UCSD-AML1 (cell line): ENCODE measurements around the gene CORIN.
"Not testable (repeated sequence)": the region's sequence is repeated elsewhere in the genome, so short reads cannot be mapped to it uniquely, and the experiment has no call there.

Experiments used
- DNase-seq: peaks from one replicate; lab custom pipeline; 2025; ENCODE audit not compliant: unreplicated experiment; lab: John Stamatoyannopoulos, UW

The CORIN gene

DNA sequence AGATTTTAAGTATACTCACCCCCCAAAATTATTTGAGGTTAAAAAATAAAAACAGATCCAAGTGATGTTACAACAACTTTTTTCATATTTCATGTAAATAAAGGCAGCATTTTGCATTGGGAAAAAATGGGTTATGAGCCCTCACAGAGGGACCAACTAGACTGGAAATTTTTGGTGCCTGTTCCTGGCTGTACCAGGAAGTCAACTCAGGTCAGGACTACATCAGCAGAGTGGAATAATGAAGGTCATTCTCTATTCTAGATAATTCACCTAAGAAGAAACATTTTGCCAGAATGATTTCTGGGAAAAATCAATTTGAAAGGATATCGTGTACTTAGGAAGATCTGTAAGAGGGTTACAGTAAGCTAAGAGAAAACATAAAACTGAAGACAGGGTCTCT, 66.8 kb downstream of the CORIN start:
- no peak for DNase-seq

DNA sequence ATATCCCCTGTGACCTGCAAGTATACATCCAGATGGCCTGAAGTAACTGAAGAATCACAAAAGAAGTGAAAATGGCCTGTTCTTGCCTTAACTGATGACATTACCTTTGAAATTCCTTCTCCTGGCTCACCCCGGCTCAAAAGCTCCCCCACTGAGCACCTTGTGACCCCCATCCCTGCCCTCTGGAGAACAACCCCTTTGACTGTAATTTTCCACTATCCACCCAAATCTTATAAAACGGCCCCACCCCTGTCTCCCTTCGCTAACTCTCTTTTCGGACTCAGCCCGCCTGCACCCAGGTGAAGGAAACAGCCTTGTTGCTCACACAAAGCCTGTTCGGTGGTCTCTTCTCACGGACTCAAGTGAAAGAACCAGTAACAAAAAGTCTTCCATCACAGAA, 69.9 kb downstream of the CORIN start:
- not testable (repeated sequence) for DNase-seq

DNA sequence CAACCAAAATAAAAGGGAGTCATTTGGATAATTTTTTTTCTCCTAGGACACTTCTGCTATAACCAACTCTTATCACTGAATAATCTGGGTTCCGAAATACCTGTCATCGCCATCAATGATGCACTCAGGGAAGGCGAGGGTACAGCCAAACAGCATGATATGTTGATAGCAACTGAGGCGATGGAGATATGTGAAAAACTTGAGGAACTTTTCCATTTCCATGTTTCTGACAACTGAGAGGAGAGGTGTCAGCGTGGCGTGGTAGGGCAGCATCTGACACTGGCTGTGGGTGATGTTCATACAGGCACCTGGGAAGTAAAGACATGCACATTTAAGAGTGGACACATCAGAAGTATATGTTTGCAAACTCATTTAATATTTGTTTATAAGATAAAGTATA, 74.6 kb downstream of the CORIN start:
- DNase-seq = no peak

DNA sequence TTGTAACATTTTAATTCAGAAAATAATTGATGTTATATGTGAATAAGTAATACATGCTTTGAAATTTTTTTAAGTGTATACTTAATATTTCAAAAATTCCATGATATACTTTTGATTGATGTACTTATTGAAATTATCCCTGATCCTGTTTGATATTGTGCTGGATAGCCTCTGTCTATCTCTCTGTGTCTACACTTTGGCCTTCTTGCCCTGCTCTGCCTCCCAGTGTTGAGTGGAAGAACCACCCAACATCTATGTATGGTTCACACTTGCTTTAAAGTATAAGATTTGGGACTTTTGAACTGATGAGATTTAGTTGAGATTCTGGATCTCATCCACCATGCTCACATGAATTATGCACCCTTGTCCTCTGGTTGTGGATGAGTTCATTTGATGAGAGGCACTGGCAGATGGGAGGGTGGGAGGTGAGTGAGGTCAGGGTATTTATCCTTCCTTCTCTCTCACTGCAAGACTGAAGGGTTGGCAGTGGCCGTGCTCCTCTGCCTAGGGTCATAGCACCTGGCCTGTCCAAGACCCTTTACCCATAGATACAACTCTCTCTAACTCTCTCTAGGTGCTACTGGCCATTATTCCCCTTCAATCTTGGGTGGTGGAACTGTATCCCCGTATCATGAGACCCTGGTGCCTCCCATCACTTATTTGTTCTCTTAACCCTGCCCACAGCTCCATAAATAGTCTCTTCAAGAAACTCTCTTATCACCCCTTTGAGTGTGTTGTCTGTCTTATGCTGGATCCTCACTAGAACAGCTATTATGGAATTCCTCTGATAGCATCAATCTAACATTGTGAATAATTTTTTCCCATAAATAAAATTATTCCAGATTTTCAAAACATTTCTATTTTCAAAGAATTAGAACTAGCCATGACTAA, 75.2 kb downstream of the CORIN start:
- DNase-seq = no peak

DNA sequence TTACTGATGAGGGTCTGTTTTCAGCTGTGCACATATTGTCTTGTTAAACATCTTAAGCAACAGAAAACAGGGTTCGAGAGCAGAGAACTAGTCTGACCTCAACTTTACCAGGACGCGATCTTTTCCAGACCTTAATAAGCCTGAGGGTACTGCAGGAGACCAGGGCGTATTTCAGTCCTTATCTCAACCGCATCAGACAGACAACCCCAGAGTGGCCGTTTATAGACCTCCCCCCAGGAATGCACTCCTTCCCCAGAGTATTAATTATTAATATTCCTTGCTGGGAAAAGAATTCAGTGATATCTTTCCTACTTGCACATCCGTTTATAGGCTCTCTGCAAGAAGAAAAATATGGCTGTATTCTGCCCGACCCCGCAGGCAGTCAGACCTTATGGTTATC, 84.6 kb downstream of the CORIN start:
- DNase-seq = not testable (repeated sequence)

DNA sequence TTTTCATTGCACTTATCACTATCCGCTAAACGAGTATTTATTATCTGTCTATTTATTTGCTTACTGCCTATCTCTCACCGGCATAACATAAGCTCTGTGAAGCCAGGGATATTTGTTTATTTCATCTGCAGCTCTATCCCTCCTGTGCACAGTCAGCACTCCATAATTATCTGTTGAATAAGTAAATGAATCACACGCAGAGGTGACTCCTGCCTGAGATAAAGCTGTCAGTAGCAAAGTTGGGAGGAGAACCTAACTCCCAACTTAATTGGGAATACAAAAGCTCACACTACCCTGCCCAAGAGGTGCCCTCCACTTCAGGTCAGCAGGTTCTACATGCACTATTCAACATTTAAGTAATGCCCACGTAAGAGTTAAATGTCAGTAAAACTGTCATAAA, 85.7 kb downstream of the CORIN start:
- DNase-seq = no peak

DNA sequence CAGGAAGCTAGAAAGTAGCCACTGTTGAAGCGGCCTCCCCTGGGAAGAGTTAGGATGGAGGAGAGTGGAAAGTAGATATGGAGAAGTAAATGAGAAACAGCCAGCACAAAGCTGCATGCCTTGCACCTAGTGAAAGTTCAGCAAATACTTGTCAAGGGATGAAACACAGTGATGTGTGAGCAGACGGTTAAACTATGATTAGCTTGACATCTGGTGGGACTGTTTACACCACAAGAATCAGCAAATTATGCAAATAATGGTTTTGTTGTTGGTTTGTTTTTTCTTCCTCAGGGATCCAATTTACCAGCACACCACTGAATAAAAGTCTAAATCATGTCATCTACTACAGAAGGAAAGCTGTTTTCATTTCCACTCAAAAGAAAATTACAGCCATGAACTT, 87.1 kb downstream of the CORIN start:
- DNase-seq = no peak

DNA sequence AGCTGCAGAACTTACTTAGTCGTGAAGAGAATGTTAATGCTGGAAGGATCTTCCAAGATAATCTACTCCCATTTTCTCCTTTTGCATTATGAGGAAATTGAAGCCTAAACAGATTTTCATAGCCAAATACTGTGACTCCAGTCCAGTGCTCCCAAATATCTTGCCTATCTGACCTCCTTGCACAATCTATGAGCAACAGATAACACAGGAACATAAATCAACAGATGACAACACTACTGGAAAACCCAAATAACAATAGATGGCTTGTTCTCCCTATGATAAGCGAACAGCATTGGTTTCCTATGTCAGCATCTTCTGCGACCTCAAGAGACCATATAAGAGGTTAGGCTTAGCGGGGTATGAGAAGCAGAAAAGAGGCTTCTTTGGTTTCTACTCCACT, 88.0 kb downstream of the CORIN start:
- DNase-seq = no peak

DNA sequence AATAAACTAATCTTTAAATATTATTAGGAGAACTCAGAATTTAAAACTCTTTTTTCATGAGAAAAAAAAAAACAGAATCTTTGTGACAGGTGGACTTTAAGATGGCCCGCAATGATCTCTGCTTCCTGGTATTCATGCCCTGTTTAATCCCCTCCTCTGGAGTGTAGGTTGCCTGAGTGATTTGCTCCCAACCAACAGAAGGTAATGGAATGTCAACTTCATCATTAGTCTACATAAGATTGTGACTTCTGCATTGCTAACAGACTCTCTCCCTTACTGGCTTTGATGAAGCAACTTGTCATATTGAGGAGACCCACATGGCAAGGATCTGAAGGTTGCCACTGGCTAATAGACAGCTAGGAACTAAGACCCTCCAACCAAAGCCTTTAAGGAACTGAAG, 88.8 kb downstream of the CORIN start:
- no peak for DNase-seq

DNA sequence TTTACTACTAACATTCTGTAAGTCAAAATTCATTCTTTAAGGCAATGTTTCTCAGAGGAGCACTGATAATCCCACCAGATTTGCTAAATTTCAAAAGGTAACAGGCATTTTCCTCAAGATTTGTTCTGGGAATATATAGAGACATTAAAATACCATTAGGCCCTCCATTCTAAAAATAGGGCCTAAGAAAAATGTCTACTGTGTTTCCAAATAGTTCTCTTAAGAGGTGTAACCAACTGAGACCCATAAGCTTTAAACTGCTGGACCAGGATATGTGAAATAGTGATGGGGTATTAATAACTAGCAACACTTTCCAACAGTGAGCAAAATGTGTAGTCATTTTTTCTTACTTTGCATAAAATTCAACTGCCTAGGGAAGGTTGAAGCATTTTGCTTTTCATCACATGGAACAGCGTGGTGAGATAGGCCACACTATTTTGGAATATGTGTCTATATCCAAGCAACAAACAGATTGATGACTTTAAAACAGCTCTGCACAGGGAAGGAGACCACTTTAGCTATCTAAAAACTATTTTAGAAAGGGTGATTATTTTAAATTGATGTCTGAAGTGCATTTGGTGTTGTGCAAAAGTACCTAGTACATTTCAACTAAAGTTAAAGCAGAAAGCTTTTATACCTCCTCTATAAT, 89.9 kb downstream of the CORIN start:
- no peak for DNase-seq

DNA sequence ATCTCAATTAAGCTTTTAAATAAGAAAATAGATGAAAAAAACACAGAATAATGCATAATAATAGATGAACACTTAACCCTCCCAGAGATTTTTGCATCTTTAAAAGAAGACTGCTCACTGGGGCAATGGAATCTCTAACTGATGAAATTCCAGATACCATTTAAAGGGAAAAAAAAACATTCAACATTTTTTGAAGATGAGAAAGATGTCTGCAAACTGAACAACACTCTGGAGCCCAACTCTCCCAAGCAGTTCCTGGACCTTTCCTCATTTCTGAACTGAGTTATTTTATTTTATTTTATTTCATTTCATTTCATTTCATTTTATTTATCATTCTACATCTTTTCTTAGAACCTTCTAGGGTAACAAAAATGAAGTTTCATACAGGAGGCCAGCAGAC, 90.7 kb downstream of the CORIN start:
- no peak for DNase-seq

DNA sequence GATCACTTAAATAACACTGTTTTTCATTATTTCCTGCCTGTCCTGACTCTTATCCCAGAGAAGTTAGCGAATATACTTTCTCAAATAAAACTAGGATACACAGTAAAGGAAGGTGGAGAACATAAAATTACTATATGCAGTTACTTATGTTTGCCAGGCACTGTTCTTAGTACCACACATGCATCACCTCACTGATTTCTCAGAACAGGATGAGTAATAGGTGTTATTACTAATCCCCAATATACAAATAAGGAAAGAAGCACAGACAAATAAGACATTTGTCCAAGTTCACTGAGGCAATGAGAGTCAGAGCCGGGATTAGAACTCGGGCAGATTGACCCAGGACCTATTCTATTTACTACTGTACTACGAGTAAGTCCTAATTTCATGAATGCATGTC, 91.7 kb downstream of the CORIN start:
- no peak for DNase-seq

DNA sequence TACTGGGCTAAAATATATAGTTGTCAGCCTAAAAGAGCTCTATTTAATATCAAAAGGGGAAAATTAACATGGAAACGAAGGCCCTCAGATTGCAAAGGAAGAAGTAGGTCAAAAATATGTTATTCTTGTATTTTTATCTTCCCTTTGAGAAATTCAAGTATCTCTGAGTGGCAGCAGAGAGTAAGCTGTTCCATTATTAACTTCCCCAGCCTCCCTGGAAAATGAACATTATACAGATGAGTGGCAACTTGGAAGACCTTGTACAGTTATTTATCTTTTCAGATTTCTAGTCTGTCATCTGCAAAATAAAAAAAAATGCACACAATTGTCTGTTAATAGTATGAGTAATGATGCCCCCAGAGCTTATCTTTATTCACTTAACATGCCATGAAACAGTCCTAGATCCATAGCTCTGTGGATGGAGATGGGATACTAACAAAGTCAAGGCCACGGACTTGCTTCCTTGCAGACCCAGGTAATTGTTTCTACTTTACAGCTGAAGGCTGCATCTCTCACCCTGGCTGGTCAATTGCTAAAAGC, 93.0 kb downstream of the CORIN start:
- DNase-seq = no peak

DNA sequence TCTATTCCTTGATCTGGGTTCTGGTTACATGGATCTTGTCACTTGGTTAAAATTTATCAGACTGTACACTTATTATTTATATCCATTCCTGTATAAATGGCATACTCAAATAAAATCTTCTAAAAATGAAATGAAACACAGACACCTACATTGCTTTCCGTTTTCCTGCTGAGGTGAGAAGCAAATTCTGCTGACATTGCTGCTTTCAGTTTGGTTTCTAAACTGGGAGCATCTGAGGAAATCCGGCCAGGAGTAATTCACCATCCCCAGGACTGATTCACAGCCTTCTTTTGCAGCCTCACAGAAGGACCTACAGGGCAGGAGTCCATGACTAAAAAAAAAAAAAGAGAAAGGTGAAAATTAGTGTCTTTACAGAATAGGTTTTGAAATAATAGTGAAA, 93.6 kb downstream of the CORIN start:
- no peak for DNase-seq

DNA sequence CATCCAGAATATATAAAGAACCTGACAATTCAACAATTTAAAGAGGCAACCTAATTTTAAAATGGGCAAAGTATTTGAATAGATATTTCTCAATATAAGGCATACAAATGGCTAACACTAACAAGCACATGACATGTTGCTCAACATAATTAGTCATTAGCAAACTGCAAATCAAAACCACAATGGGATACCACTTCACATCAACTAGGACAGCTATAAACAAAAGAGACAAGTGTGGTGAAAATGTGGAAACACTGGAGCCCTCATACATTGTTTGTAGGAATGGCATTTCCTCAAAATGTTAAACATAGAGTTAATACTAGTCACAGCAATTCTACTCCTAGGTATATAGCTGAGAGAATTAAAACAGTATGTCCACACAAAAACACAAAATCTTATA, 96.7 kb downstream of the CORIN start:
- DNase-seq = no peak

DNA sequence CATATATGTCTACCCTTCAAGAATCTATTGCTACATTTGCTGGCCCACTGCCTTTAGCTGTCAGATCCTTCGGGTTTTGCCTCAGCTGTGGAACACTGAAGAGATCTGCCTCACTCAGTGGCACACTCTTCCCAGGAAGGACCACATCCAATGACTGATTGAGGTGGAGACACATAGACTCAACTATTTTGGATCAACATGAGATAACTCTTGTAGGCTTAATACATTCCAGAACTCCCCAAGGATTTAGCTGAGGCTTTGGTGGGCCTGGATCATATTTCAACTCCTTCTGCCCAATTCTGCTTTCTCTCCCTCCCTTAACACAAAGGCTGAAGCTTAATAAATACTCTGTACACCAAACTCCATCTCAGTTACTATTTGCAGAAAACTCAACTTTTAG, 100.5 kb downstream of the CORIN start:
- no peak for DNase-seq

DNA sequence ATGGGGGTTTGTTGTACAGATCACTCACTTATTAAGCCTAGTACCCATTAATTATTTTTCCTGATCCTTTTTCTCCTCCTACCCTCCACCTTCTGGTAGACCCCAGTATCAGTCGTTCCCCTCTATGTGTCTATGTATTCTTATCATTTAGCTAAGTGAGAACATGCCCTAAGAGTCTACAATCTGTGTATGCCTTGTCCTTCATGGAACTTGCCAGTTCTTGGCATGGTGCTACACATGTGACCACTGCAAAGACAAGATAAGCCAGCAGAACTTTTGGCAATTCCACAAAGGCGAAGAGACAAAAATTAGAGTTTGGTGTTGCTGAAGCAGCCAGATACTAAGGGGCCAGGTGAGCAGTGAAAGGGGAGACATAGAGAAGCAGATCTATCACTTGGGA, 101.3 kb downstream of the CORIN start:
- DNase-seq = no peak

DNA sequence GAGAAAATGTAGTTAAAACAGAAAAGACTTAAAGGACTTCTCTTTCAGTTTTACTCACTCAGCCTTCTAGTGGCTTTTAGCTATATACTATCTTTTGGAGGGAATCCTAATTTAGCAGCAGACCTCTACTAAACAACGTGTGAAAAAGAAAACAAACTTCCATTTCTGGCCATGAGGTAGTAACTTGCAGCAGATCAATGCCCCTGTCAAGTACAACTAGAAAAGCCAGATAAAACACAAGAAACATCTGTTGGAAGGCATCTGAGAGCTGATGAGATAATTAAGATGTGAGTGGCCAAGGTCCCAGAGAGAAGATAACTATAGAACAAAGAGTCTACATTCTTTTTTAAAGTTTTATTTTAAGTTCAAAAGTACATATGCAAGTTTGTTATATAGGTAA, 101.7 kb downstream of the CORIN start:
- no peak for DNase-seq

DNA sequence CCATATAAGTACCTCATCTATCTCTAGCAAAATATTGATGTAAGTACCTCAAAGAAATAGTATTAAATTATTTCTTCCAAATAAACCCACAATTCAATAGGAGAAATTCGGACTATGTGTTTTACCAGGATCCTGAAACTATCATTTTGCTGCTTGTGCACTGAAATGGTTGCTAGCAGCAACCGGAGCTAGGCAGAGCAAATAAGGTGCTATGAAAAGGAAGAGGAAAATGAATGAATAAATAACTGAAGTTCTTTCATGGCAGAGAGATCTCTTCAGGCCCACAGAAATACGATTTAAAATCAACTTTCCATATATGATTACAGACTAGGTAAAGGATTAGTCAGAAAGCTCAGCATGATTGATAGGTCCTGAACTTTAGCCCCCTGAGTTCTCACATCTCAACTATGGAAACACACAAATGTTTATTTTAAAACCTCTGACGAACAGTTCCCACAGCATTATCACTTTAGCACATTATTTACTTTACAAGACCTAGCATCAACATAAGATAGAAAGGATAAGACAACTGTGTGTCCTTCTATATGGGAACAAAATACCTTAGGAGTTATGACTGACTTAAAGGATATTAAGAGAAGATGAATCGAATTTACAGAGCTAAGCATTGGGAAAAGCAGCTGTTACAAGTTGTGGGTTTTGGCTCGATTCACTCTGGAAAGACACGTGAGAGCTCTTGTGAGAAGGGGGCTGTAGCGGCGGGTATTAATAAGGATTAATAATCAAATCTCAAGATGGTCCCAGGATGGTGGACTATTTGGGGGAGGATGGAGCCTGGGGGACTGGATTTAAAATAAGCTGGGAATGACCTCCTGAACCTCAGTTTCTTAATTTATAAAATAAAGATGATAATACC, 104.3 kb downstream of the CORIN start:
- DNase-seq = no peak

DNA sequence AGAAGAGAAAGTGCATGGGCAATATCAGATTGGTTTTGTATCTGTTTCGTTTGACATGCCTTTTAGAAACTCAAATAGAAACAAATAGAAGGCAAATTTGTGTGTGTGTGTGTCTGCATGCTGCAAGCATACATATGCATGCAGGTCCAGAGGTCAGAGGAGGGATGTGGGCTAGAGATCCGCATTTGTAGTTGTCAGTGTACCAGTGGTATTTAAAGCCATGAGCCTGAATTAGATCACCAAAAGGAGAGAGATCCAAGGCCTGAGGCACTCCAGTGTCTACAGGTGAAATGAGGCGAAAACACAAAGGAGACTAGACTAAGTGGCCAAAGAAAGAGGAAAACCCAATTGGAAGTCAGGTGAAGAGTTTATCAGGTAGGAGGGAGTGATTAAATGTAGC, 106.7 kb downstream of the CORIN start:
- DNase-seq = no peak

DNA sequence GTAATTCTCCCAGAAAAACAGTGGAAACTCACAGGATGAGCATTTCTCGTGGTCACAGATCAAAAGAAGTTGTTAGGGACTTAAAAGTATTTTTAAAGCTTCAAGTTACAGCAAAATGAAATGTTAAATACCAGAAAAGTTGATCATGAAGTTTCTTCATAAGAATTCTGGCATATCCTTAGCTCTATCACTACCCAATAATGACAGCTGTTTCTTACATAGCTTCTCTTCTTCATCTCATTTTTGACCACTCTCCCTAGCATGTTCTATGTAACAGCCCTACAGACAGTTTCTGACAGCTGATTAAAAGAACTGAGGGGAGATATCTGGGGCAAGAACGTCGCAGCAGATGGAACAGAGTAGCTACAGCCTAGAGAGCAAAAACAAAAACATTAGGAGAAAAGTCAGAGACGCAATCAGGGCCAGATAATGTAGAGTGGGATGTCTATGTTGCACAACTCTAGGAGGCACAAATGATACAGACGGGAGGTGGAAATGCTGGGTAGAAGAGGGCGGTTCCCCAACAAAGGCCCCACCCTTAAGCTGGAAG, 108.7 kb downstream of the CORIN start:
- no peak for DNase-seq
